GM21367 (cell line): Measurements from ENCODE around the gene ABCG2.

Experiments
- ATAC-seq: cut with Tn5 transposase; IDR thresholded peaks from one replicate; pipeline ENCODE4 v1.9.1; 2021; ENCODE audit not compliant: unreplicated experiment

ABCG2 gene

GRCh38 chr4:88077911-88078524 is 80.4 kb downstream of the ABCG2 start:
- ATAC-seq: no peak

- ATAC-seq: no peak
Measured at GRCh38 chr4:88075336-88075735, 83.1 kb downstream of the ABCG2 start.

GRCh38 chr4:88070031-88070430 is 88.4 kb downstream of the ABCG2 start:
- no peak for ATAC-seq

- no peak for ATAC-seq
Measured at GRCh38 chr4:88064410-88064809, 94.0 kb downstream of the ABCG2 start.

- ATAC-seq: no peak
Measured at GRCh38 chr4:88063634-88064296, 94.7 kb downstream of the ABCG2 start.

- no peak for ATAC-seq
Measured at GRCh38 chr4:88062843-88063242, 95.6 kb downstream of the ABCG2 start.

GRCh38 chr4:88062311-88062710 is 96.1 kb downstream of the ABCG2 start:
- no peak for ATAC-seq

- no peak for ATAC-seq
Measured at GRCh38 chr4:88060431-88060830, 98.0 kb downstream of the ABCG2 start.

GRCh38 chr4:88059766-88060165 is 98.7 kb downstream of the ABCG2 start:
- no peak for ATAC-seq

GRCh38 chr4:88058295-88058694 is 100.1 kb downstream of the ABCG2 start:
- ATAC-seq: no peak

- ATAC-seq: peak; percentile 58
Measured at GRCh38 chr4:88054901-88055300, 103.5 kb downstream of the ABCG2 start.

- ATAC-seq: no peak
Measured at GRCh38 chr4:88054229-88054628, 104.2 kb downstream of the ABCG2 start.

GRCh38 chr4:88045021-88045420 is 113.4 kb downstream of the ABCG2 start:
- no peak for ATAC-seq

GRCh38 chr4:88043586-88044340 is 114.7 kb downstream of the ABCG2 start:
- no peak for ATAC-seq

GRCh38 chr4:88043001-88043400 is 115.4 kb downstream of the ABCG2 start:
- no peak for ATAC-seq

- no peak for ATAC-seq
Measured at GRCh38 chr4:88041626-88042025, 116.8 kb downstream of the ABCG2 start.

- ATAC-seq: no peak
Measured at GRCh38 chr4:88040707-88041106, 117.7 kb downstream of the ABCG2 start.
